Measurements from ENCODE around the gene MTFMT.

Gene MTFMT

GRCh38 chr15:64987136-64987535, 42.3 kb downstream of the MTFMT start:
- no peak for DNase-seq (ENCODE audit: low read depth in 2 of 2)

GRCh38 chr15:64985366-64986033, 43.9 kb downstream of the MTFMT start:
- DNase-seq (ENCODE audit: low read depth in 2 of 2), result no peak

GRCh38 chr15:64982472-64982871, 47.0 kb downstream of the MTFMT start:
- DNase-seq (ENCODE audit: low read depth in 2 of 2), result no peak

GRCh38 chr15:64981812-64982431, 47.5 kb downstream of the MTFMT start:
- no peak for DNase-seq (ENCODE audit: low read depth in 2 of 2)

- no peak for DNase-seq (ENCODE audit: low read depth in 2 of 2)
Measured at GRCh38 chr15:64979252-64979710, 50.2 kb downstream of the MTFMT start.

- DNase-seq (ENCODE audit: low read depth in 2 of 2), result no peak
Measured at GRCh38 chr15:64975390-64975789, 54.0 kb downstream of the MTFMT start.

GRCh38 chr15:64970698-64971097, 58.7 kb downstream of the MTFMT start:
- no peak for DNase-seq (ENCODE audit: low read depth in 2 of 2)

- no peak for DNase-seq (ENCODE audit: low read depth in 2 of 2)
Measured at GRCh38 chr15:64969401-64969800, 60.0 kb downstream of the MTFMT start.

GRCh38 chr15:64961013-64961412, 68.4 kb downstream of the MTFMT start:
- DNase-seq (ENCODE audit: low read depth in 2 of 2), result no peak

GRCh38 chr15:64960153-64960552, 69.3 kb downstream of the MTFMT start:
- DNase-seq (ENCODE audit: low read depth in 2 of 2), result no peak

- DNase-seq (ENCODE audit: low read depth in 2 of 2), result no peak
Measured at GRCh38 chr15:64959128-64959527, 70.3 kb downstream of the MTFMT start.

- DNase-seq (ENCODE audit: low read depth in 2 of 2), result no peak
Measured at GRCh38 chr15:64954395-64954794, 75.0 kb downstream of the MTFMT start.

- no peak for DNase-seq (ENCODE audit: low read depth in 2 of 2)
Measured at GRCh38 chr15:64951777-64952418, 77.5 kb downstream of the MTFMT start.
